Umbilical cord (tissue), 2 donors: ENCODE data around the gene FJX1. TPM values are rescaled to one million over a fixed set of nuclear protein-coding genes. Genes with fewer than 3 reads are reported as not detected.
"Not testable (repeated sequence)": the region's sequence is repeated elsewhere in the genome, so short reads cannot be mapped to it uniquely, and the experiment has no call there.

Experiments used
- DNase-seq: peaks from one replicate; pipeline ENCODE4 v3.0.0-alpha.2; 2015; ENCODE audit warnings: low spot score
- total RNA-seq: library from RNA; depleted of rRNA; stranded (reverse); fragments of >200 nt; gene quantifications from one replicate; pipeline ENCODE4 v1.2.3, GENCODE V29; 2014; ENCODE audit warnings: low replicate concordance; ENCODE audit not compliant: insufficient read depth

Gene FJX1
- total RNA-seq, 1 donor from 2014 or later, result 8.4 TPM

GRCh38 chr11:35667257-35667656, 49.0 kb downstream of the FJX1 start:
- DNase-seq, result no peak

DNA sequence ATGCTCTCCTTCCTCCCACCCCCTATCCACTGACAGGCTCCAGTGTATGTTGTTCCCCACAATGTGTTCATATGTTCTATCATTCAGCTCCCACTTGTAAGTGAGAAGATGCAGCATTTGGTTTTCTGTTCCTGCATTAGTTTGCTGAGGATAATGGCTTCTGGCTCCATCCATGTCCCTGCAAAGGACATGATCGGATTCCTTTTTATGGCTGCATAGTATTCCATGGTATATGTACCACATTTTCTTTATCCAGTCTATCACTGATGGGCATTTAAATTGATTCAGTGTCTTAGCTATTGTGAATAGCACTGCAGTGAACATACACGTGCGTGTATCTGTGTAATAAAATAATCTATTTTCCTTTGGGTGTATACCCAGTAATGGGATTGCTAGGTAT, 50.1 kb downstream of the FJX1 start:
- not testable (repeated sequence) for DNase-seq

Other genes with a start within 250 kb of the FJX1 start
- gene SLC1A2, start 198.9 kb upstream of the FJX1 start, total RNA-seq, result 12.0 TPM
- 51.5 TPM for gene PAMR1, start 92.8 kb upstream of the FJX1 start, total RNA-seq
- gene TRIM44, start 44.3 kb downstream of the FJX1 start, total RNA-seq, result 13.7 TPM